Endothelial cell (in vitro differentiated cells): ENCODE results near the gene RNF43. TPM values are rescaled to one million over a fixed set of nuclear protein-coding genes. Genes with fewer than 3 reads are reported as not detected.

ENCODE experiments used
- DNase-seq: peaks from one replicate; pipeline ENCODE4 v3.0.0; 2021; ENCODE audit warnings: low spot score
- H3K27ac Mint-ChIP-seq: one replicate; pipeline ENCODE4 v1.8.0; 2021; ENCODE audit warnings: mixed read lengths, inconsistent platforms; ENCODE audit not compliant: unreplicated experiment
- H3K27me3 Mint-ChIP-seq: one replicate; pipeline ENCODE4 v1.8.0; 2021; ENCODE audit warnings: mild to moderate bottlenecking, moderate library complexity, mixed read lengths, inconsistent platforms; ENCODE audit not compliant: unreplicated experiment
- H3K36me3 Mint-ChIP-seq: one replicate; pipeline ENCODE4 v1.8.0; 2021; ENCODE audit warnings: mild to moderate bottlenecking, low read depth, mixed read lengths, inconsistent platforms; ENCODE audit not compliant: unreplicated experiment
- H3K4me1 Mint-ChIP-seq: one replicate; pipeline ENCODE4 v1.8.0; 2021; ENCODE audit warnings: mild to moderate bottlenecking, mixed read lengths, inconsistent platforms; ENCODE audit not compliant: unreplicated experiment
- H3K4me3 Mint-ChIP-seq: one replicate; pipeline ENCODE4 v1.8.0; 2021; ENCODE audit warnings: mild to moderate bottlenecking, mixed read lengths, inconsistent platforms; ENCODE audit not compliant: unreplicated experiment
- H3K9me3 Mint-ChIP-seq: one replicate; pipeline ENCODE4 v1.8.0; 2021; ENCODE audit warnings: mixed read lengths, inconsistent platforms; ENCODE audit not compliant: unreplicated experiment
- CTCF ChIP-seq: fragments of 200-600 bp; sonication (generic); IDR thresholded peaks from one replicate; pipeline ENCODE4 v1.5.0; 2021; ENCODE audit warnings: antibody characterized with exemption; ENCODE audit not compliant: unreplicated experiment
- total RNA-seq: library from RNA; stranded (reverse); fragmentation: NEBNext Ultra II Directional; extraction: Animal tissue kit (Norgen Biotek cat#: 25700); gene quantifications from one replicate; pipeline ENCODE4 v1.2.1, GENCODE V29; 2021; ENCODE audit not compliant: unreplicated experiment

The RNF43 gene
- total RNA-seq, 1 donor from 2014 or later, result 0.56 TPM

GRCh38 chr17:58377093-58377601 is 40.2 kb downstream of the RNF43 start:
- Mint-ChIP-seq H3K4me1 (peaks cover 49% of the 10 kb centered on the region), H3K4me3 (no peak overlapping the region), H3K36me3 (no peaks in the 10 kb centered on the region), H3K27me3 (peaks cover 5% of the 10 kb centered on the region), H3K27ac (peak overlapping the region; percentile 37), H3K9me3 (no peaks in the 10 kb centered on the region)
- DNase-seq, result no peak
- no peak for TF ChIP-seq CTCF

- peaks cover 5% of the 10 kb centered on the region for H3K27me3 Mint-ChIP-seq
- no peaks in the 10 kb centered on the region for H3K36me3 Mint-ChIP-seq
- no peaks in the 10 kb centered on the region for H3K9me3 Mint-ChIP-seq
- H3K27ac Mint-ChIP-seq, result peak overlapping the region; percentile 37
- H3K4me3 Mint-ChIP-seq, result no peak overlapping the region
- no peak for TF ChIP-seq CTCF
- DNase-seq, result no peak
- peaks cover 45% of the 10 kb centered on the region for H3K4me1 Mint-ChIP-seq
Observed at GRCh38 chr17:58376472-58377000, 40.8 kb downstream of the RNF43 start.

- Mint-ChIP-seq H3K9me3 (no peaks in the 10 kb centered on the region), H3K27me3 (peaks cover 5% of the 10 kb centered on the region)
Observed at GRCh38 chr17:58375811-58376210, 41.5 kb downstream of the RNF43 start.

GRCh38 chr17:58375256-58375655 is 42.1 kb downstream of the RNF43 start:
- no peak overlapping the region for H3K27ac Mint-ChIP-seq
- DNase-seq, result no peak
- peaks cover 45% of the 10 kb centered on the region for H3K4me1 Mint-ChIP-seq

More at GRCh38 chr17:58375811-58376210, 41.5 kb downstream of the RNF43 start:
- H3K27ac Mint-ChIP-seq, result peak overlapping the region; percentile 13
- peaks cover 45% of the 10 kb centered on the region for H3K4me1 Mint-ChIP-seq
- TF ChIP-seq CTCF, result no peak
- DNase-seq, result no peak
- H3K36me3 Mint-ChIP-seq, result no peaks in the 10 kb centered on the region
- no peak overlapping the region for H3K4me3 Mint-ChIP-seq

More at GRCh38 chr17:58375256-58375655, 42.1 kb downstream of the RNF43 start:
- Mint-ChIP-seq H3K4me3 (no peak overlapping the region), H3K27me3 (peaks cover 5% of the 10 kb centered on the region), H3K9me3 (no peaks in the 10 kb centered on the region), H3K36me3 (no peaks in the 10 kb centered on the region)
- no peak for TF ChIP-seq CTCF
